ENCODE measurements around the gene RNF220. TPM values are rescaled to one million over a fixed set of nuclear protein-coding genes. Genes with fewer than 3 reads are reported as not detected.
A peak's percentile ranks its signal among the peaks of the same experiment; 100 is the strongest.

RNF220 gene
- total and polyA plus RNA-seq, 7 donors: 49.5 to 122 (median 82.8) TPM

DNA sequence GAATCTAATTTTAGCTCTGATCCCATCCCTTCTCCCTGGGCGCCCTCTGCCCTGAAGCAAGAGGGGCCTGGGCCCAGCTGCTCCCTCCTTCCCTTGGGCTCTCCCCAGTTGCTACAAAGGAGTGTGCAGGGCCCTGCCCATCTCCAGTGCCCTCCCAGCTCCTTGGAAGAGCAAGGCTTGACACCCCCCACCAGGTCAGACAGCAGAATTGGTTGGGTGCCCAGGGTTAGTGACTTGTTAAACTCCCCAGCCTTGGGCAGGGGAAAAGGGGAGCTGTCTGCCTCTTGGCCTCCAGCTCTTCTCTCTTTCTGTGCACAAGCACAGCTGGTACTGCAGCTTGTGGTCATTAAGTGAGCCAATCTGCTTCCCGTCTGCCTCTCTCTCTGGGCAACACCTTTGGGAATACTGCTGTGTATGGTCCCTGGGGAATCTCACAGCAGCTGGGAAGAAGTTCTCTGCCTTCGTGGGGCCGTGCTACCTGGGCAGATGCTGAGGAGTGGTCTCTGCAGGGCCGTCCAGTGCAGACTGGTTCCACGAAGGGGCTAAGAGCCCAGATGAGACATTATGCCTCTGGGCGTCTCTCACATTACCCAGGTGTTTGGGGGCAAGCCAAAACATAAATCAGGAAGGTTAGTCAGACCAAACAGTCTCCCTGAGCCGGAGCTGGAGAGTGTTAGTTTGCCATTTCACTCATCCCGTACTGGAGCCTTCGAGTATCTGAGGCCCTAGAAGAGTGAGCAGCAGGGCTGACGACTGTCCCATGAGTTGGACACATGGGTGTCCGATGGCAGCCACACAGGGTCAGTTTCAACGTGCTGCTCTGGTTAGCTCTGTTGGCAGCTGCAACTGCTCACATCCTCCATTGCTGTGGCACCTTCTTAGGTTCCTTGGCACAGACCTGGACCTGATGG is 231.9 kb downstream of the RNF220 start:
- Histone ChIP-seq H3K27me3 (no peaks in the 10 kb centered on the region), H3K9me3 (no peaks in the 10 kb centered on the region), H3K36me3 (peaks cover 7 to 76% (median 40%) of the 10 kb centered on the region in 4 donors), H3K4me3 (no peak overlapping the region), H3K27ac (peak overlapping the region in 3 of 4 donors; percentile 75 to 93 (median 92)), H3K4me1 (peaks cover 0 to 95% (median 84%) of the 10 kb centered on the region in 4 donors)
- intact Hi-C loops (cut with DNase I): no loop called here
- WGBS, 2 donors: 84 to 85% methylated on average over 13 of the region's 13 CpGs
- TF ChIP-seq, protein P1, sequence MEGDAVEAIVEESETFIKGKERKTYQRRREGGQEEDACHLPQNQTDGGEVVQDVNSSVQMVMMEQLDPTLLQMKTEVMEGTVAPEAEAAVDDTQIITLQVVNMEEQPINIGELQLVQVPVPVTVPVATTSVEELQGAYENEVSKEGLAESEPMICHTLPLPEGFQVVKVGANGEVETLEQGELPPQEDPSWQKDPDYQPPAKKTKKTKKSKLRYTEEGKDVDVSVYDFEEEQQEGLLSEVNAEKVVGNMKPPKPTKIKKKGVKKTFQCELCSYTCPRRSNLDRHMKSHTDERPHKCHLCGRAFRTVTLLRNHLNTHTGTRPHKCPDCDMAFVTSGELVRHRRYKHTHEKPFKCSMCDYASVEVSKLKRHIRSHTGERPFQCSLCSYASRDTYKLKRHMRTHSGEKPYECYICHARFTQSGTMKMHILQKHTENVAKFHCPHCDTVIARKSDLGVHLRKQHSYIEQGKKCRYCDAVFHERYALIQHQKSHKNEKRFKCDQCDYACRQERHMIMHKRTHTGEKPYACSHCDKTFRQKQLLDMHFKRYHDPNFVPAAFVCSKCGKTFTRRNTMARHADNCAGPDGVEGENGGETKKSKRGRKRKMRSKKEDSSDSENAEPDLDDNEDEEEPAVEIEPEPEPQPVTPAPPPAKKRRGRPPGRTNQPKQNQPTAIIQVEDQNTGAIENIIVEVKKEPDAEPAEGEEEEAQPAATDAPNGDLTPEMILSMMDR (IDR thresholded peaks at IDR 0.05): no peak
- TF ChIP-seq EP300 (IDR thresholded peaks at IDR 0.05): peak in 1 of 4 donors; percentile 44
- peak; percentile 46 to 88 (median 65) for TF ChIP-seq POLR2AphosphoS5 (IDR thresholded peaks at IDR 0.05)
- TF ChIP-seq POLR2A (IDR thresholded peaks at IDR 0.05): no peak
- DNase-seq: no peak

DNA sequence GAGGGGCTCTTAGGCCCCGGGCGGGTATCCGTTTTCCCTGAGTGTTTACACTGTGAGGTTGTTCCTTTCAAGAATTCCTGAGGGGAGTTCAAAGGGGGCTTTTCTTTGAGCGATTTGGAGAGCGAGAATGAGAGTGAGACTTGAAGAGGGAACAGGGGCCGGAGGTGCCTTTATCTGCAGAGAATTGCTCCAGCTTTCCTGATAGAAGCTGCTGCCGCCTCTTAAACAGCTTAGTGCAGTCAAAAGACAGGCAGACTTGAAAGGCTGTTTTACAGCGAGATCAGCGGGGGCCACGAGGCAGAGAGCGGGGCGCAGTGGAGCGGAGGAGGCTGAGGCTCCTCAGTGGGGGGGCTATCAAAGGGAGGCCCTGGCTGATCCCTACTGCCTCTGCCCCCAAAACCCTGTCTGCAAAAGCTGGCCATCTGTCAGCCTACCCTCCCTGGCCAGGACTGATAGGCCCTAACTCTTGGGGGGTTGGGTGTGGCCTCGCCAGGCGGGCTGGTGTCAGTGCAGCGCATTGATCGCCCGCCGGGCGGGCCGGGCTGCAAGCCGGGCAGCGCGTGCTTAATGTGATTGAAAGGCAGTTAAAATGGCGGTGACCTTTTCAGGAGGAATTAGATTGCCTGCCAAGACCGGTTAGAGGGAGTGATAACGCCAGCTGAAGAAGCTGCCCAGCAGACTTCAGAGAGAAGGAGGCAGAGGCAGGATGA is 232.8 kb downstream of the RNF220 start:
- H3K4me3 ChIP-seq: no peak overlapping the region
- intact Hi-C loops (cut with DNase I): no loop called here
- peaks cover 0 to 100% (median 89%) of the 10 kb centered on the region in 4 donors for H3K4me1 ChIP-seq
- no peaks in the 10 kb centered on the region for H3K9me3 ChIP-seq
- TF ChIP-seq EP300 (IDR thresholded peaks at IDR 0.05) (no peak), POLR2A (IDR thresholded peaks at IDR 0.05) (no peak), POLR2AphosphoS5 (IDR thresholded peaks at IDR 0.05) (no peak)
- TF ChIP-seq, protein P1 (IDR thresholded peaks at IDR 0.05): peak in 1 of 4 experiments; percentile 11
- peak overlapping the region in 3 of 4 donors; percentile 75 to 93 (median 92) for H3K27ac ChIP-seq
- H3K36me3 ChIP-seq: peaks cover 7 to 81% (median 40%) of the 10 kb centered on the region in 4 donors
- no peaks in the 10 kb centered on the region for H3K27me3 ChIP-seq
- no peak for DNase-seq
- WGBS, 2 donors: 91% methylated on average over 27 of the region's 27 CpGs

DNA sequence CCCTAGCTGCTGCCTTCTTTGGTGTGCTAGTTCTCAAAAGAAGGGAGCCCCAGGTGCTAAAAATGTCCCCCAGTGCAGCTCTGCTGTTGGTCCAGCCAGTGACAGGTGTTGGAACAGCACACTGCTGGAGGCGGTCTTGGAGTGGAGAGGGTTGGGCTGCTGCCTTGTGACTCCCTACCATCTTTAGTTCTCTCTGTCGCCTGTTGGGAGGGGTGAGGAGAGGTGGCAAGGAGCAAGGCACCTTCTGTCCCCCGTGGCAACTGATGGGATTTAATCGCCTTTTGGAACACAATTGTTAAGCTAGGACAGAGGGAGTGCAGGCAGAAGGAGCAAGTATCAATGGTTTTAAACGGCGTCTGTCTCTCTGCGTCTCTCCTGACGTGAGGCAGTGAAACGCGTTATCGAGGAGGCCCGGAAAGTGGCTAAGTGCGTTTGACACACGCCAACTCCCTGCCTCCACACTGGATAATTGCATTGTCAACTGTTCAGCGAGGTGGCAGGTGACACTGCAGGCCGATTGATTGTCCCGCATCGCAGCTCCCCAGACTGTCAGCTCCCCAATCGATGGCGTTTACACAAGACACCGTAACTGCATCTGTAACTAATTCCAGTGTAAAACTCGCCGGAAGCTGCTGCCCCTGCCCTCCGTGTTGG is 235.3 kb downstream of the RNF220 start:
- H3K27ac ChIP-seq: peak overlapping the region in 1 of 4 donors; percentile 93
- no peaks in the 10 kb centered on the region for H3K9me3 ChIP-seq
- no peak overlapping the region for H3K4me3 ChIP-seq
- intact Hi-C loops (cut with DNase I): no loop called here
- TF ChIP-seq, protein P1 (IDR thresholded peaks at IDR 0.05): no peak
- no peak for TF ChIP-seq POLR2A (IDR thresholded peaks at IDR 0.05)
- no peak for TF ChIP-seq POLR2AphosphoS5 (IDR thresholded peaks at IDR 0.05)
- no peak for TF ChIP-seq EP300 (IDR thresholded peaks at IDR 0.05)
- no peak for DNase-seq
- peaks cover 0 to 100% (median 89%) of the 10 kb centered on the region in 4 donors for H3K4me1 ChIP-seq
- WGBS, 2 donors: 89 to 90% methylated on average over 24 of the region's 24 CpGs
- H3K27me3 ChIP-seq: no peaks in the 10 kb centered on the region
- peaks cover 7 to 91% (median 44%) of the 10 kb centered on the region in 4 donors for H3K36me3 ChIP-seq

DNA sequence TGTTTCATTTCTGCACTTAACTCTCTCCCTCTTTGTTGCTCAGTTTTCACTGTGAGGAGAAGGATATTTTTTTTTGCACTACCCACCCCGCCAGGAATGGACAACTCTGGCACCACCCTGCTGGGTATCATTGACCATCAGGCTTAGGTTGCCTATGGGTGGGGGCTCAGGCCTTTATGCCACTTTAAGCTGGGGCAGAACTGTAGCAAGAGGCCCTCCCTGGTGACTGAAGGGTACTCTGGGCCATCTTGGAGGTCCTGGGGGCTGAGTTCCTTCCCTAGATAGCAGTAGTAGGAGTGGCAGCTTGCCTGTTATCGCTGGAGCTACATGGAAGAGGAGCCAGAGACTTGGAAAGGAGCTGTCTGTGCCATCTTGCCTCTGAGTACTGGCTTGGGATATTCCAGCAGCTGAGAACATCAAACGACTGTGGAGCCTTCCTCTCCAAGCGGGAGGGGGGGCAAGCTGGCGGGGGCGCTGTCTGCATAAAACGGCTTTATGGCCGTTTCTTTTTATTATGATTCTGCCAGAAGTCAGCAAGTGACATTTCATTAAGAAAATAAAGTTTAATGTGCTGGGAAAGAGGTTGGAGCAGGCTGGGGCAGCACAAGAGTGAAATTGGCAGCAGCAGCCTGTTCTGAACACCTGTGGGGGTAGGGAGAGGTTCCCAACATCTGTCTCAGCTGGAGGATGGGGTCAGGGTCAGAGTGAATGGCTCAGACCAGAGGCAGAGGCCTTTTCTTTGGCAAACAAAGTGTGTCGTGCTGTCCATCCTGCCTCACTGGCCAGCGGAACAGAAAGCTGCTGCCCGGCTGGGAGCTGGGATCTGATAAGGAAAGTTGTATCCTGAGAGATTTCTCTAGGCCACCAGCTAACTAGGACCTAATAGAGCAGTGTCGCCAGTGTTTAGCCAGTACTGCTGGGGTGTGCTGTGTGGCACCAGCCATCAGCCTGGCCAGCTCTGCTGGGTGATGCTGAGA is 236.4 kb downstream of the RNF220 start:
- DNase-seq: no peak
- intact Hi-C loops (cut with DNase I): no loop called here
- Histone ChIP-seq H3K27ac (peak overlapping the region; percentile 86 to 92 (median 90)), H3K27me3 (no peaks in the 10 kb centered on the region), H3K9me3 (no peaks in the 10 kb centered on the region), H3K36me3 (peaks cover 1 to 85% (median 37%) of the 10 kb centered on the region in 4 donors), H3K4me1 (peaks cover 0 to 100% (median 89%) of the 10 kb centered on the region in 4 donors), H3K4me3 (no peak overlapping the region)
- TF ChIP-seq POLR2A (IDR thresholded peaks at IDR 0.05): no peak
- WGBS, 2 donors: 79 to 85% methylated on average over 12 of the region's 12 CpGs
